Measurements from ENCODE around the gene RPS21. TPM values are rescaled to one million over a fixed set of nuclear protein-coding genes. Genes with fewer than 3 reads are reported as not detected.
A peak's percentile ranks its signal among the peaks of the same experiment; 100 is the strongest.

Gene RPS21
- total RNA-seq, 4 donors from 2014 or later = 1,151 to 14,756 (median 1,928) TPM

- TF ChIP-seq POLR2A (IDR thresholded peaks at IDR 0.05) (no peak), CTCF (IDR thresholded peaks at IDR 0.05) (no peak)
- DNase-seq = no peak
- intact Hi-C loops (cut with DNase I; ENCODE audit: low total_unique reads) = no loop called here
- no peaks in the 10 kb centered on the region for H3K36me3 ChIP-seq
- H3K4me3 ChIP-seq = no peak overlapping the region
- peaks cover 7 to 30% of the 10 kb centered on the region in 2 donors for H3K4me1 ChIP-seq
- H3K27ac ChIP-seq = peak overlapping the region; percentile 91 to 92
- no peaks in the 10 kb centered on the region for H3K27me3 ChIP-seq
- no peaks in the 10 kb centered on the region for H3K9me3 ChIP-seq
Measured at GRCh38 chr20:62354811-62355341, 32.0 kb upstream of the RPS21 start.

GRCh38 chr20:62355516-62355877, 31.4 kb upstream of the RPS21 start:
- DNase-seq = peak; percentile 71 to 78
- H3K4me1 ChIP-seq = peaks cover 7 to 30% of the 10 kb centered on the region in 2 donors
- no peaks in the 10 kb centered on the region for H3K27me3 ChIP-seq
- H3K36me3 ChIP-seq = no peaks in the 10 kb centered on the region
- peak overlapping the region; percentile 91 to 92 for H3K27ac ChIP-seq
- no peaks in the 10 kb centered on the region for H3K9me3 ChIP-seq
- peak overlapping the region in 1 of 2 donors; percentile 5 for H3K4me3 ChIP-seq
- no peak for TF ChIP-seq CTCF (IDR thresholded peaks at IDR 0.05)
- TF ChIP-seq POLR2A (IDR thresholded peaks at IDR 0.05) = no peak
- intact Hi-C loops (cut with DNase I; ENCODE audit: low total_unique reads) = no loop called here

GRCh38 chr20:62355878-62356588, 30.9 kb upstream of the RPS21 start:
- Histone ChIP-seq H3K27me3 (no peaks in the 10 kb centered on the region), H3K4me1 (peaks cover 7 to 33% of the 10 kb centered on the region in 2 donors), H3K36me3 (no peaks in the 10 kb centered on the region), H3K9me3 (no peaks in the 10 kb centered on the region), H3K27ac (peak overlapping the region; percentile 91 to 92), H3K4me3 (peak overlapping the region in 1 of 2 donors; percentile 5)
- TF ChIP-seq CTCF (IDR thresholded peaks at IDR 0.05) = no peak
- DNase-seq = no peak
- intact Hi-C loops (cut with DNase I; ENCODE audit: low total_unique reads) = no loop called here

GRCh38 chr20:62356589-62357186, 30.2 kb upstream of the RPS21 start:
- intact Hi-C loops (cut with DNase I; ENCODE audit: low total_unique reads) = no loop called here

More at GRCh38 chr20:62356589-62357186, 30.2 kb upstream of the RPS21 start:
- Histone ChIP-seq H3K36me3 (no peaks in the 10 kb centered on the region), H3K4me3 (no peak overlapping the region), H3K27me3 (no peaks in the 10 kb centered on the region), H3K9me3 (no peaks in the 10 kb centered on the region), H3K4me1 (peaks cover 7 to 38% of the 10 kb centered on the region in 2 donors), H3K27ac (peak overlapping the region; percentile 91 to 92)
- TF ChIP-seq CTCF (IDR thresholded peaks at IDR 0.05) (no peak), POLR2A (IDR thresholded peaks at IDR 0.05) (no peak)
- no peak for DNase-seq
